GM19452 (cell line): ENCODE measurements around the gene KIAA1958.
"Not testable (repeated sequence)": the region's sequence is repeated elsewhere in the genome, so short reads cannot be mapped to it uniquely, and the experiment has no call there.

Experiments
- ATAC-seq: cut with Tn5 transposase; IDR thresholded peaks from one replicate; pipeline ENCODE4 v1.9.1; 2021; ENCODE audit not compliant: unreplicated experiment

Gene KIAA1958

GRCh38 chr9:112582371-112583262 is 96.0 kb downstream of the KIAA1958 start:
- no peak for ATAC-seq

GRCh38 chr9:112586599-112587155 is 100.0 kb downstream of the KIAA1958 start:
- no peak for ATAC-seq

- ATAC-seq, result not testable (repeated sequence)
These were observed 105.2 kb downstream of the KIAA1958 start for GRCh38 chr9:112591875-112592274.

GRCh38 chr9:112599732-112600131 is 113.1 kb downstream of the KIAA1958 start:
- no peak for ATAC-seq

- no peak for ATAC-seq
These were observed 115.0 kb downstream of the KIAA1958 start for GRCh38 chr9:112601636-112602035.

- ATAC-seq, result no peak
These were observed 118.2 kb downstream of the KIAA1958 start for GRCh38 chr9:112604790-112605189.

GRCh38 chr9:112605518-112605917 is 118.9 kb downstream of the KIAA1958 start:
- peak; percentile 89 for ATAC-seq

- peak; percentile 26 for ATAC-seq
These were observed 119.5 kb downstream of the KIAA1958 start for GRCh38 chr9:112605963-112606699.

- ATAC-seq, result no peak
These were observed 122.2 kb downstream of the KIAA1958 start for GRCh38 chr9:112608851-112609250.

GRCh38 chr9:112615584-112616266 is 129.1 kb downstream of the KIAA1958 start:
- no peak for ATAC-seq

- no peak for ATAC-seq
These were observed 130.7 kb downstream of the KIAA1958 start for GRCh38 chr9:112617371-112617770.

- ATAC-seq, result no peak
These were observed 131.9 kb downstream of the KIAA1958 start for GRCh38 chr9:112618385-112619009.

GRCh38 chr9:112620388-112620787 is 133.8 kb downstream of the KIAA1958 start:
- ATAC-seq, result no peak

- no peak for ATAC-seq
These were observed 134.5 kb downstream of the KIAA1958 start for GRCh38 chr9:112621018-112621655.

- no peak for ATAC-seq
These were observed 136.6 kb downstream of the KIAA1958 start for GRCh38 chr9:112623198-112623597.

GRCh38 chr9:112624711-112625707 is 138.4 kb downstream of the KIAA1958 start:
- ATAC-seq, result no peak

- ATAC-seq, result no peak
These were observed 143.3 kb downstream of the KIAA1958 start for GRCh38 chr9:112629671-112630485.
